ELF-1 (cell line): ENCODE measurements around the gene NFXL1.

Experiments
- DNase-seq: peaks from one replicate; pipeline ENCODE4 v3.0.0-alpha.2; 2016; ENCODE audit warnings: low read depth, low spot score

NFXL1 gene

DNA sequence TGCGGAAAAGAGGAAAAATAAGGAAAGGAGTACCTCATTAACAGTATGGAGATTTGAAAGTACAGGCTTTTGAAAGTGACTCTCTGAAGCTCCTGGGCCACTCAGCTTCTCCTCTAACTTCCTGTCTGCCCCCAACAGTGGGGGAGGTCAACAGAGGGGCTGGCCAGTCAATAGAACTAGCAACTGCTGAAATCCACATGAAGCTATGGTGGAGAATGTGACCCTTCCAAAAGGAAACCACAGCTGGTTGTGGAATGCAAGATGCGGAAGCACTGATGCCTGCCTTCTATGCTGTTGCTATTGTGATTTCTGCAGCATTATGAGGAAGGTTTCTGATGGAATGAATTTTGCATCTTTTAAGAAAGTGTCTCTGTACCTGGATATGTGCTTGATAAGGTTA lies 78.9 kb downstream of the NFXL1 start:
- DNase-seq, result no peak

GRCh38 chr4:47831026-47831679 lies 83.2 kb downstream of the NFXL1 start:
- no peak for DNase-seq

- DNase-seq, result no peak
Observed at GRCh38 chr4:47830265-47831025, 83.9 kb downstream of the NFXL1 start.

DNA sequence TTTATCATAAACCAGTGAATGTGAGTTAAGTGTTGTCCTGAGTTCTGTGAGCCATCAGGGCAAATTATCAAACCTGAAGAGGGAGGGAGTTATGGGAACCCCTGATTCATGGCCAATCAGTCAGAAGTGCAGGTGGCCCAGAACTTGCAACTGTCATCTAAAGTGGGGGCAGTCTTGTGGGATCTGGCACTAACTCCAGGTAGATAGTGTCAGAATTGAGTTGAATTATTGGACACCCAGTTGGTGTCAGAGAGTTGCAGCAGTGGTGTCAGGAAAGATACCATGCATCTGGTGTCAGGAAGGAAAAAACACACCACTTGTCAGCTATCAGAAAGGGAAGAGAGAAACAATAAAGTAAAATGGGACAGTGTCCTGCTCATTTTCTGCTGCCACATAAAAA lies 84.9 kb downstream of the NFXL1 start:
- DNase-seq, result no peak

- DNase-seq, result no peak
Observed at GRCh38 chr4:47827343-47828047, 86.9 kb downstream of the NFXL1 start.

GRCh38 chr4:47824840-47825239 lies 89.5 kb downstream of the NFXL1 start:
- peak; percentile 91 for DNase-seq

- no peak for DNase-seq
Observed at GRCh38 chr4:47819178-47819577, 95.2 kb downstream of the NFXL1 start.

GRCh38 chr4:47817275-47817674 lies 97.1 kb downstream of the NFXL1 start:
- no peak for DNase-seq

DNA sequence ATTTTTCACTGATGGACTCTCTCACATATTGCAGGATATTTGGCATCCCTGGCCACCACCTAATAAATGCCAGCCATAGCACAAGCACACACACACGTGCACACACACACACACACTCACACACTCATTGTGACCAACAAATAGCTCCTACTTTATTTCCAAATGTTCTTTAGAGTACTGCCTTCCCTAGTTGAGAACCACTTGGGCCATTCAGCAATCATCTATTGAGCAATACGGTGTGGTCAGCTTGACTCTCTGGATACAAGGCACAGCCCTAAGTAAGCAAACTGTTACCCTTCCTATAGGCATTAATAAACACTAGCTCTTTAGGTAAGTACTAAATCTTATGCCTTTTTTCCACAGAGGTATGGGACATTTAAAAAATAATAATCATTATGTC lies 97.6 kb downstream of the NFXL1 start:
- DNase-seq, result no peak

- DNase-seq, result no peak
Observed at GRCh38 chr4:47814618-47815295, 99.6 kb downstream of the NFXL1 start.

- no peak for DNase-seq
Observed at GRCh38 chr4:47809654-47810203, 104.7 kb downstream of the NFXL1 start.

GRCh38 chr4:47804598-47804997 lies 109.8 kb downstream of the NFXL1 start:
- no peak for DNase-seq

- DNase-seq, result no peak
Observed at GRCh38 chr4:47801481-47802002, 112.8 kb downstream of the NFXL1 start.

- DNase-seq, result no peak
Observed at GRCh38 chr4:47798165-47798564, 116.2 kb downstream of the NFXL1 start.
